Stimulated activated CD8-positive, alpha-beta memory T cell treated with anti-CD3 and anti-CD28 coated beads, Interleukin-2, amount 100 ng/mL, for 1 hour (primary cell): ENCODE data around the gene CWC25.

Source experiments
- DNase-seq, 2 donors: peaks; one replicate each; pipeline ENCODE4 v3.0.0-alpha.2; 2020; ENCODE audit warnings: low read depth in 2 of 2

The CWC25 gene

DNA sequence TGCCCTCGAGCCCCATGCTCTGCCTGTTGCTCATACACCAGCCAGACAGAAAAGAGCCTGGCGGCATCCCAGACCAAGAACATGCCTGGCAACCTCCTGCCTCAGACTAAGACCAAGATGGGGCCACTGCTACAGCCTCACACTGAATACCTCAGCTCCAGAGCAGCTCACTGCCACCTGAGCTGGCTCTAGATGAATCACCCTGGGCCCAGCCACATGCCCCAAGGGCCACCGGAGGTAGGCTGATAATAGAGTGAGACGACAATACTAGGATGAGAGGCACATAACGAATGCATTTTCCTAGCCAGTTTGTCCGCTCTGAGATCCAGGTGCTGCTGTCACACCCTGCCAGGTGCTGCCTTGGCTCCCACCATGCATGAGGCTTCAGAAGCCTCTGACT, 38.7 kb downstream of the CWC25 start:
- DNase-seq: no peak

DNA sequence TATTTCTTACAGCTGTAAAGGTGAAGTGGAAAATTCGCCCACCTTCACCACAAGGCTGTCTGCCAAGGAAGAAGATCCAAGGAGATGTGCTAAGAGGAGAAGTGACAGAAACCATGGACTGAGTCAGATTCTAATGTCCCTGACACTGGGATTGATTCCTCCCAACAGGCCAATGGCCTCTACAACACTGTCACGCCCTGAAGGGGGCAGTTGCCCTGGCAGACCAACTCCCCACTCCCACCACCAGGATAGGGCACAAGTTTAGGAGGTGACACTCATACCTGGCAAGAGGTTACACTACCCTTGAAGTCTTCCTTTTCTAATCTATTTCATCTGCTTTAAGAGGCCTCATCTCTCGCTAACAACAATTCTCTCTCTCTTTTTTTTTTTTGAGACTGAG, 41.9 kb downstream of the CWC25 start:
- DNase-seq: no peak

DNA sequence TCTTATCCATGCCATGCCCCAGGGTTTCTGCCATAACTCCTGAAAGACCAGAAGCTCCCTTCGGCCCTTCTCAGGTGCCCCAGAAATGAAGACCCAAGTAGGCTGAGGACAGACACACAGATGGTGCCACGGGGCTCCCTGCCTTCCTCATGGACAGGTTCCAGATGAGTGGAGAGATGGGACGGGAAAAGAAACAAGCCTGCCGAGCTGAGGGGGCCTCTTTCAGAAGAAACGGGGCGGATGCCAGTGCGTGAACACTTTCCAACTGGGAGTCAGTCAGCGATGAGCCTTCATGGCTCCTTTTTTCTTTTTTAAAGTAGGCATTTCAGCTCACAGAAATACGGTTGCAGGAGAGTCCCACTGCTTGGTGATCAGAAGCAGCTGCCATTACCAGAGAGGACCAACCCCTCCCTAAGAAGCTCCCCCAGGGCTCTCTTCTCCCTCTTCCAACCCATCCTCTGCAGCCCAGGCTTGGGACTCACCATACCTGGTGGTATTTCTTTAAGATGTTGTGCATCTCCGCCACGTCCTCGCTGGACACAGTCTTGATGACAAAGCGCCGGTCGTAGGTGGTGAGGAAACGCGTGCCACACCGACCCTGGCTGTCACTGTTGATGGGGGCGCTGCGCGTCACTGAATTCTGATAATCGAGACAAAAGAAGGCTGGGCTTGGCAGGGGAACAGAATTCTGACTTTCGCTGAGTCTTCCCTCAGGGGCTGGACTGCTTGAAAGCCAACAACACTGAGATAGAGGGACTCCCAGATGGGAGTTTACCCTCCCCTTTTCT, 45.0 kb downstream of the CWC25 start:
- no peak for DNase-seq

DNA sequence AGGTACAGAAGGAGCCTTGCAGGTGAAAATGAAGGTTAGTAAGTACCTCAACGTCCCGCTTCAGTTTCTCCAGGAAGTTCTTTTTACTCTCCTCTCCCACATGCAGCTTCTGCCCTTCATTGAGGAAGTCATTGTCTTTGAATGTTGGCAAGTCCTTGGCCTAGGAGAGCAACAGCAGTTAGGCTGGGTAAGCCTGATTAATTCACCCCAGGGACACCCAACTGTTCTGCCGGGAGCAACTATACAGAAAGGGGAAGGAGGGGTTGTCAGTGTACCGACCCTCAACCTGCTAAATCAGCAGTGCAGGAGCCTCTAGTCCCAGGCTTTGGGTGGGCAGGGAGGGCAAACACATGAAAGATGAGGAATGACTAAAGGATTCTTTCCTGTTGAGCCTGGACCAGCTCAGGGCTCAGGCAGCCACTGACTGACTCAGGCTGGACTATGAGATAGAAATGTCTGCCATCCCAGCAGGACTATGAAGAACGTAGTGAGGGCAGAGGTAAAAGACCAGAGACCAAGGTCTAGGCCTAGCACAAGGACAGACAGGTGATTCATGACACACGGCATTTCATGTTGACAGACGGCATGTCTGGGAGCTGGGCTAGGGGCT, 47.4 kb downstream of the CWC25 start:
- DNase-seq: no peak

DNA sequence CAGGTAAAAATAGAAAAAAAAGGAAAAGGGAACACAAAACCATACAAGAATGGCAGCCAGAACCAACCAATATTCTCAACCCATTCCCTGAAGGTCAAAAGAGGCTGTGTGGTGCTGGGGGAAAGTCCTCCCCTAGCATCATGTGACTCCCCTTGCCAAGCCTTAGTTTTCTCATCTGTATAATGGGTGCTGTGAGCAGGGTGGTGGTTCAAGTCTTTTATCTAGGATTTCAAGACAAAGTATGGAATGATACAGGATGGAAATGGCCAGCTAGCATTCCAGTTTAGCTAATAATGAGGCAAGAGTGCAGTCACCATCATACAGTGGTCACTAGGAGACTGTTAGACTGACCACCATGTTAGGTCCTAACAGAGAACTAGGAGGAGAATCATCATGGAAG, 51.9 kb downstream of the CWC25 start:
- DNase-seq: no peak

DNA sequence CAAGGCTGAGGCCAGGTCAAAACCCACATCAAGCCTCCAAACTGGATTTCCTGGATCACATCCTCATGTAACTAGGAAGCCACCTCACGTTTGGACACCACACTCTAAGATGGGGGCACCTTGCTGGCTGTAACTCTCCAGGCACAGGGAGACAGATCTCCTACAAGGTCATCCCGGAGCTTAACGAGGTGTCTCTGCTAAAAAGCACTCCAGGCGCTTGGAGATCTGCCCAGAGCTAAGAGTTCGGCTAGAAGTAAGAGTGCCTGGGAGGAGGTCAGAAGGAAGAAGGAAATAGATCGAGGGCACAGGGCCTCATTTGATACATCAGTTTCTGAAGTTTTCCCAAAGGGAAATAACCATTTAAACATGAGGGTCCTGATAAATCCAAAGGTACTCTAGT, 56.7 kb downstream of the CWC25 start:
- no peak for DNase-seq

DNA sequence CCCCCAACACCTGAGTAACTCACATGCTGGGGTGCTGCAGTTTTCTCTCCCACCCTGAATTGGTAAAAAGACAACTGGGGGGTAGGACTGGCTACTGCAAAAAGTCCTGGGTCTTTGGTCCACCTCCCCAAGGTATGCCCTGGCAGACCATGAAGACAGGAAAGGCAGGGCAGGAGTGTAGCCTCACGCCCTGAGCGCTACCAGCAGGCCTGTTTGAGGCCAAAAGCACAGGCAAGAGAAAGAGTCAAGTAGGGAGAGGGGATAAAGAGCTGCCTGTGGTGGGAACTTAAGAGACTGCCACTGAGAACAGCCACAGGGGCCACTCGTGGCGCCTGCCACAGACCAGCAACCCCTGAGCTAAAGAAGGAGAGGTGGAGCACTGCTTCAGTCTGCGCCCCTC, 58.8 kb downstream of the CWC25 start:
- no peak for DNase-seq

DNA sequence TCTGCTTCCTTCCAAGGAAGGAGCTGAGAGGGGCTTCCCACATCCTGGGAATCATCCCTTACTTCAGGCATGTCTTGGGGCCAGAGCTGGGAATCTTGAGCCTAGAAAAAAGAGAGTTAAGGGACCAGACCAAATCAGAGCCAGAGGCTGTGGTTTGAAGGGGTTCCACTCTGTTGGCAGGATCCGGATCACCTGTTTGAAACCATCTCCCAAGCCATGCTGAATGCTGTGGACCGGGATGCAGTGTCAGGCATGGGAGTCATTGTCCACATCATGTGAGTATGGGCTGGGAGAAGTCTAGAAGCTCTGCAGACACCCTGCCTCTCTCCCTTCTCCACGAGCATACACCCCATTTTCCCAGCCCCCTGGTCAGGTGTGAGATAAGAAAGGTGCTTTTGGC, 62.9 kb downstream of the CWC25 start:
- no peak for DNase-seq

DNA sequence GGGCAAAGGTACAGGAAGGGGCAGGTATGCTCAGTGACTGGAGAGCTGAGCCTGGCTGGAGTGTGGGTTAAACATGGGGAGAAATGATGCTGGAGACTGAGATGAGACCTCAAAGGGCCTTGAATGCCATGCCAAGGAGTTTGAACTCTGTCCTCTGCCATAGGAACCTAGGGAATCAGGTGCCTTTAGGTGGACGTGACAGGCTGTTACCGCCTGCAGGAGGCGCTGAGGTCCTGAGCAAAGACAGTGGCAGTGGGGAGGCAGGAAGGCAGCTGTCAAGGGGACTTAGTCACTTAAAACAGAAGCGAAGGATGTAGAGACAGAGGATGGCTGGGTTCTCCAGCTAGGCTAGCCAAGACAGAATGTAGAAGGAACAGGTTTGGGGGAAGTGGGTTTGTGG, 63.5 kb downstream of the CWC25 start:
- DNase-seq: no peak

DNA sequence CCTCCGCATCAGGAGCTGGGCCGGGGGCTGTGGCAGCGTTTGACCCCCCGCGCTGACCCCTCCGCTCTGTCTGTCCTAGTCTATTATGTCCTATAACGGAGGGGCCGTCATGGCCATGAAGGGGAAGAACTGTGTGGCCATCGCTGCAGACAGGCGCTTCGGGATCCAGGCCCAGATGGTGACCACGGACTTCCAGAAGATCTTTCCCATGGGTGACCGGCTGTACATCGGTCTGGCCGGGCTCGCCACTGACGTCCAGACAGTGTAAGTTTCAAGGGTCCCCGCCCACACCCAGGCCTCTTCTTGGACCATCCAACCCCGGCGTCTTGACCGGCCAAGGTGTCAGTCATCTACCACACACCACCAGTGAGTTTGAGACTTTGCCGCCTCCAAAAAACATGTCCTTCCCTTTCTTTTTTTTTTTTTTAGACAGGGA, 72.0 kb downstream of the CWC25 start:
- no peak for DNase-seq

DNA sequence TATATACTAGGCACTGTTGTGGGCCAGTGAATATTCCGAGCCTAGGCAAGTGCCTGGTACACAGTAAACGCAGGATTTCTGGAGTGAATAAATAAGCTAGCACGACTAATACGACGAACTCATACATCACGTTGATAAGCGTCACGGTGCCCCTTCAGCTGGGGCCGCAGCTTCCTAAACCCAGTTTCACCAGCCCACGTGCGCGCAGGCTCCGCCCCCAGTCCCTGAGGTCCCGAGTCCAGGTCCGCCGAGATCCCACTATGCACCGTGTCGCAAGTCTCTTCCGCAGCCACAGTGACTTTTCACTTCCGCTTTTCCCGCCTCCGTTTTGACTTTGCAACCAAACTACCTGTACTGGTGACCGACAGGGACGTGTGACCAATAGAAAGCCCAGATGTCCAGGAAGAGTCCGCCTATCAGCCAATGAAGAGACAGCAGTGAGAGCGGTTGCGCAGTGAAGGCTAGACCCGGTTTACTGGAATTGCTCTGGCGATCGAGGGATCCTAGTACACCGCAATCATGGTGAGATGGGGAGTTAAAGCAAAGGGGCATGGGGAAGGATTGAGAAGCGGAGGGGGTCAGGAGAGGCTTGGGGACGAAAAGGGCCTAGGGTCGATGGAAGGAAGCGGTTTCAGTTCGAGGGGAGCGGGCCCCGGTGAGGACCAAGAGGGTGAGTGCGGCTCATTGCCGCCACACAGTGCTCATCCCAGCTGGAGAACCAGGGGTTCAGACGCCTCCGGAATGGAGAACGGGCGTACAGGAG, 72.6 kb downstream of the CWC25 start, which contains the start of gene PSMB3:
PSMB3 (plus strand) TSS at position 434 of the 763 bp plus-strand sequence; CDS start at position 520, 86 bp downstream.
- peak; percentile 90 to 92 for DNase-seq

DNA sequence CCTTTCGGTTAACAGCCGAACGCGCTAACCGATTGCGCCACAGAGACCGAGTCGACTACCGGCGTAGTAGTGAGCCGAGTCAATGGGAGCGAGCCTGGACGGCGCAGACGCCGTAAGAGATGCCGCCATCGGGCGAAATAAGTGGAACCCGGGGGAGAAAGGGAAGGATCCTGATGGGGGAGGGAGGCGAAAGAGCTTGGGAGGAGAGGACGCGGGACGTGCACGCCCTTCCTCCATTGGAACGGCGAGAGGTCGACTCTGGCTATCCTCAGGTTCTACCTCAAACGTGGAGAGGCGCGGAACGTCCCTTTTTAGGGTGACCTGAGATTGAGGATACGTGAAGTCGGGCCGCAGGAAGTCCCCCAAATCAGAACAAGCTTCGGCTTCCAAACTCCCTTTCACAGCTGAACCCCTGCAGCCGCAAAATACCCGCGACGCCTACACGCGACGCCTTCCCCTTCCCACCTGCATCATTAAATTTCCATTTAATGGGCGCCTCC, 73.3 kb downstream of the CWC25 start:
- DNase-seq: peak; percentile 68 to 73

DNA sequence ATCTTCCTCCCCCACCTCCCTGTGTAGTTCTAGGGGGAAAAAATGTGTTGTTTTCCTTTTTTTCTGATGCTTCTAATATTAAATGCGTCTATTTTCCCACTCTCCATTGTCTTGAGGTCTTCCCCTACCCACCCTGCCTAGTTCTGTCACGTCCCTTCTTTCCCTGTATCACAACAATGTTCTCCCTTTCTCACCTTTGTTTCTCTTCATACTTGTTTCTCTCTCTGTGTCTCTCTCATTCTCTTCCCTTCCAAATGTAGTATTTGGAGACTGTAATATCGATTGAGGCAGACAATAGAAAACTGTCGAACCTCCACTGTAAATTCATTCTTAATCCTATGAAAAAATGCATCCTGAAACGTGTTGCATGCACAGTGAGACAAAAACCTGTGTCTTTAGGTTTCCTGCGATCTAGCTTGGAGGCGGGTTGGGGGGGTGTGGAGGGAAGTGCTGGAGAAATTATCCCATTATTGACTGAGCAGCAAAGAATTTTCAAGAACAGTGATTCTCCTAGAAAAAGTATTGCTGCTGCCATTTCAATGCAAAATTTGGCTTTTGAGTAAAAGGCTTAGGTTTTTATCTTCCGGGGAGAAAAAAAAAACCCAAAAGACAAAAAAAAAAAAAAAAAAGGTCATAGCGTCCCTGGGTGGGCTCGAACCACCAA, 73.8 kb downstream of the CWC25 start:
- DNase-seq: no peak
